Inflammatory macrophage treated with lipopolysaccharide for 4 hours (primary cell): ENCODE data around the gene PDE4D.
A peak's percentile ranks its signal among the peaks of the same experiment; 100 is the strongest.
"Not testable (repeated sequence)": the region's sequence is repeated elsewhere in the genome, so short reads cannot be mapped to it uniquely, and the experiment has no call there.

ENCODE experiments used
- DNase-seq: peaks from one replicate; pipeline ENCODE4 v3.0.0-alpha.2; 2020

Gene PDE4D

DNA sequence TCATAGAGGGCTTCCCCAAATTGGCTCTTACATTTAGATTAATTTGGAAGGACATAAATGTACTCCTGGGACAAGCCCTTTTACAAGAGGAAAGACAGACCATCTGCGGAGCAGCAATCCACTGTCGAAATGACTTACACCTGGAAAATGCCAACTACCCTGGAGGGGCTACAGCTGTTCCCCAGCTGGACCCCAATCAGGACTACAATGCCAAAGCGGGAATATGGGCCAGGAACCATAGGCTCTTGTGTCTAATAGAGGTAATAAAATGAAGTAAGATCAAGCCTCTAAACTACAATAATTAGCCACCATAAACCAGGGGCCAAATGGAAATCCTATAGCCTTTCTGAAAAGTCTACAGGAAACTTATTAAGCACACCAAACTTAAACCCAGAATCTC, 581.3 kb downstream of the PDE4D start:
- no peak for DNase-seq

DNA sequence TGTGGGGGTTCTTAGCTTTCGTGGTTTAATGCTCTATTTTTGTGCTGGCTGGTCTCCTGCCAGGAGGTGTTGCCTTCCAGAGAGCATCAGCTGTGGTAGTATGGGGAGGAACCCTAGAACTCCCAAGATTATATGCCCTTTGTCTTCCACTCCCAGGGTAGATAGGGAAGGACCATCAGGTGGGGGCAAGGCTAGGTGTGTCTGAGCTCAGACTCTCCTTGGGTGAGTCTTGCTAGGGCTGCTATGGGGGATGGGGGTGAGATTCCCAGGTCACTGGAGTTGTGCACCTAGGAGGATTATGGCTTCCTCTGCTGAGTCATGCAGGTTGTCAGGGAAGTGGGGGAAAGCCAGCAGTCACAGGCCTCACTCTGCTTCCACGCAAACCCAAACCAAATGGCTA, 584.8 kb downstream of the PDE4D start:
- DNase-seq: not testable (repeated sequence)

DNA sequence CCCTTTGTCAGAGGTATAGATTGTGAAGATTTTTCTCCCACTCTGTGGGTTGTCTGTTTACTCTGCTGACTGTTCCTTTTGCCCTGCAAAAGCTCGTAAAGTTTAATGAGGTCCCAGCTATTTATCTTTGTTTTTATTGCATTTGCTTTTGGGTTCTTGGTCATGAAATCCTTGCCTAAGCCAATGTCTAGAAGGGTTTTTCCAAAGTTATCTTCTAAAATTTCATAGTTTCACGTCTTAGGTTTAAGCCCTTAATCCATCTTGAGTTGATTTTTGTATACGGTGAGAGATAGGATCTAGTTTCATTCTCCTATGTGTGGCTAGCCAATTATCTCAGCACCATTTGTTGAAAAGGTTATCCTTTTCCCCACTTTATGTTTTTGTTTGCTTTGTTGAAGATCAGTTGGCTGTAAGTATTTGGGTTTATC, 590.2 kb downstream of the PDE4D start:
- DNase-seq: not testable (repeated sequence)

DNA sequence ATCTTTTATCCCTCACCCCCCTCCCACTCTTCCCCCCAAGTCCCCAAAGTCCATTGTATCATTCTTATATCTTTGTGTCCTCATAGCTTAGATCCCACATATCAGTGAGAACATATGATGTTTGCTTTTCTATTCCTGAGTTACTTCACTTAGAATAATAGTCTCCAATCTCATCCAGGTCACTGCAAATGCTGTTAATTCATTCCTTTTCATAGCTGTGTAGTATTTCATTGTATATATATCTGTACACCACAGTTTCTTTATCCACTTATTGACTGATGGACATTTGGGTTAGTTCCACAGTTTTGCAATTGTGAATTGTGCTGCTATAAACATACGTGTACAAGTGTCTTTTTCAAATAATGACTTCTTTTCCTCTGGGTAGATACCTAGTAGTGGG, 591.0 kb downstream of the PDE4D start:
- DNase-seq: not testable (repeated sequence)

DNA sequence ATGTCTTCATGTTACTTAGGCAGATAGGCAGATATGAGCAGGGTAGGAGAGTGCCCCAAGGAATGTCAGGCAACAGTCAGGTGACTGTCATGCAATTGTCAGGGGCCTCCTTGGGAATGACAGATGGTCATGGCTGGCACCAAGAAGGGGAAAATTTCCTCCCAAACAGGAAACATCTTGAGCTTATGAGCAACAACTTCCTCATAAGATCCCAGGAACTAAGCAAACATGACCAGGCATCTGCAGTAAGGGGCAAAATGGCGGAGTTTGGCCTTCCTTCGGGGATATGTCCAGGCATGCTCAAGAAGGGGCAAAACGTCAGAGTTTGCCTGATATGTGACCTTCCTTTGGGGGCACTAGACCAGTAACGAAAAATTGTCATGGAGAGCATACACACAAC, 591.8 kb downstream of the PDE4D start:
- DNase-seq: no peak

DNA sequence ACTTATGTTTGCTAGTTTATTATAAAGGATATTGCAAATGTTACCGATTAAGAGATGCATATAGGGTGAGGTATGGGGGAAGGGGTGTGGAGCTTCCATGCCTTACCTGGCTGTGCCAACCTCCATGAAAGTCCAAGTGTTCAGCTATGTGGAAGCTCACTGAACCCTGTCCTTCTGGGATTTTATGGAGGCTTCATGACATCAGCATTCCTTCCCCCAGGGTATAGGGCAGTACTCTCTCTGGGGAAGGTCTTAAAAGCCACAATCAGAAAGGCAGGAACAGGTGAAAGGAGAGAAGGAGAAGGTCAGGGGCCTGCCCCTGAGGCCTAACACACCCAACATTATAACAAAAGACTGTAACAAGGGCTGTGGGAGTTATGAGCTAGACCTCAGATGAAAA, 592.6 kb downstream of the PDE4D start:
- DNase-seq: no peak

DNA sequence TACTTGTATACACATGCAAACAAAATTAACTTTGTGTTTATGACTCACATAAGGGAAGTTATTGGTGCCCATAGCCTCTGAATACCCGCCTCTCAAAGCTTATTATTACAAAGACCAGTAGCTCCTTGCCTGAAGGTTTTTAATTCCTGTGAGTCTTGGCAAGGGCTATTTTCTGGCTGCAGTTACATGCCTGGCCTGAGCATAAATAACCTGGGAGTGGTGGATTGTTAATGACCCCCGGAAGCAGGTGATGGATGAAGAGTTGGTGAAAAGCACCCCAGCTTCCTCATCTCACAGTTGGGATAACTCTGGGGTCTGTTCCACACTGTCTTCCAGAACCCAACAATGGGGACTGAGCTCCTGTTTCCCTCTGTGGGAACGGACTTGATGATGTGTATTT, 594.5 kb downstream of the PDE4D start:
- no peak for DNase-seq

DNA sequence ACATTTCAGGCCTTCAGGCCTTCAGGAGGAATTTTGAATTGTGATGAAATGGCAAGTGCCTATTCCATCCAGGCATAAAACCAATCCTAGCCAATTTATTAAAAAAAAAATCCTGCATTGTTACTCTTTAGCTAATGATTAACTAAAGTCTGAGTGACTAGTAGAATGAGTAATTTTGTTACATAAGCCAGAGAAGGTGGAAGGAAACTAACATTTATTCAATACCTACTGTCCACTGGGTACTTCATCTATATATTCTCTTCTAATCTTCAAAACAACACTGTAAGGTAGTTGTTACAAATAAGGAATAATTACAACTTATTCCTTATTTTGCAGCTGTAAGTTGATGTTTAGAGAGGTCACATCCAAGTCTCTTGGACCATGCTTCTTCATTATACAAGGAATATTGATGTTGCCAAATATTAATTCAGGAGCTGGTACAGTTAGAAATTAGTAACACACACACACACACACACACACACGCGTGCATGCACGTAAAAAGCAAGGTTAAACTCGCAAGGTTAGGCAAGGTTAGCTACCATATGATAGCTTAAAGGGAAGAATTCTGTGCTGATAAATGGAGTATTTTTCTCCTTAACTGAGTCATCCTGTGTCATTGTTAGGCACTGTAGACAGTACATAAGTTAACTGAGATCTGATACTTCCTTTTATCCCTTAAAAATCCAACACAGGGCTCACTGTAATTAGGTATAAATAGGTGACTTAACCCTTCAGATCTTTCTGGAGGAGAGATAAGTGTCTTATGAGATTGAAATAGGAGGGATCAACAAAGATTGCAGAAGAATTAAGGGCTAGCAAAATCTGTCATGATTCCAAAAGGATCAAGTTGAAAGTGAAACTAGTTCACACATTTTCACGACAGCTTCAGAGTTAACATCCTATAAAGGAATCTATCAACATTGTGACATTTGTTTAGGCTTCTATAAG, 596.9 kb downstream of the PDE4D start:
- DNase-seq: peak; percentile 39

DNA sequence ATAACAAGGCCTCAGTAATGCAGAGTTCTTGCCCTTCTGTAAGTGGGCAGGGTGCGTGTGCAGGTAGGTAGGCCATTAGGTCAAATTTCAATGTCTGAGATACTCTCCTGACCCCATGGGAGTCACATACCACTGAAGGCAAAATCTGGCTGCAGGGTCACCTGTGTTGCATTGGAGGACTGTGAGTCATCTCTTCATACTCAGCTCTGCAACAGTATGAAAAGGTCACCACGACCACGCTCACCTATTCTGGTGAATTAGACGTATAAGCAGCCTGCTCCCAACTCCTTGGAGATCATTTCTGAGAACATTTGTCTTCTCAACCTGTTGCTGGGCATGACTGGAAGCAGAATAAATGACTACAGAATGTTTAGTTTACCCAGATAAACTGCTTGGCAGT, 599.8 kb downstream of the PDE4D start:
- DNase-seq: no peak

DNA sequence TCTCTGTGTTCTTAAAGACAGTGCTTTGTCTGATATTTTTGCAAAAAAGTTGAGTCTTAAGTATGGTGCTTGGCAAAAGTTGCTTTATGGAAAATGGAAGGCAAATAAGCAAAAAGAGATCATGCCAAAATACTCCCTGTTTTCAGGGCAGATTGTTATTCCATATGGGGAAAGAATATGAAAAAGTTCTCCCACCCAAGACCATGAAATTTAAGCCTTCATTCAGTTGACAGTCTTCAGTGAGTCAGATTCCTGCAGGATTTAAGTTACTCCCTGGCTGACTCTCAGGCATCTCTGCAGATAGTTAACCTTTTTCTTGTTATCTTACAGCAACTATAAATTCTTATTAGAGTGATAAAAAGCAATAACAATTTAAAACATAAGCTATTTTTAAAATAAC, 601.6 kb downstream of the PDE4D start:
- no peak for DNase-seq

DNA sequence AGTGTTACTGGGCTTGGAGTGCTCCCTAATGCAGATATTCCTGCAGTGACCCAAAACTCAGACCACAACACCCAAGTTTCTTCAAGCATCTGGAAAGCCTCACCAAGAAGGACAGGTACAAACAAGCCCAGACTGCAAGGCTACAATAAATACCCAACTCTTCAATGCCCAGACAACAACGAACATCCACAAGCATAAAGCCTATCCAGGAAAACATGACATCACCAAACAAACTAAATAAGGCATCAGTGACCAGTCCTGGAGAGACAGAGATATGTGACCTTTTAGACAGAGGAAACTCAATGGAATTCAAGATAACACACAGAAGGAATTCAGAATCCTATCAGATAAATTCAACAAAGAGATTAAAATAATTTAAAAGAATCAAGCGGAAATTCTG, 605.6 kb downstream of the PDE4D start:
- DNase-seq: no peak

DNA sequence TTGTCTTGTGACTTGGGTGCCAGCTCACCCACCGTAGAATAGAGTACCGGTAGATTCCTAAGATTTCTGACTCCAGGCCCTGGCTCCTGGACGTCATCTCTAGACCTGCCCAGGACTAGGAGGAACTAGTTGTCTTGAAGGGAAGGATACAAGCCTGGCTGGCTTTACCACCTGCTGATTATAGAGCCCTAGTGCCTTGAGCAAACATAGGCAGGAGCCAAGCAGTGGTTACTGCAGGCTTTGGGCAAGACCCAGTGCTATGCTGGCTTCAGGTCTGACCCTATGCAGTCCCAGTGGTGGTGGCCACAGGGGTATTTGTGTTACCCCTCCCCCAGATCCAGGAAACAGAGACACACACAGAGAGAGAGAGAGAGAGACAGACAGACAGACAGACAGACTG, 606.2 kb downstream of the PDE4D start:
- no peak for DNase-seq

DNA sequence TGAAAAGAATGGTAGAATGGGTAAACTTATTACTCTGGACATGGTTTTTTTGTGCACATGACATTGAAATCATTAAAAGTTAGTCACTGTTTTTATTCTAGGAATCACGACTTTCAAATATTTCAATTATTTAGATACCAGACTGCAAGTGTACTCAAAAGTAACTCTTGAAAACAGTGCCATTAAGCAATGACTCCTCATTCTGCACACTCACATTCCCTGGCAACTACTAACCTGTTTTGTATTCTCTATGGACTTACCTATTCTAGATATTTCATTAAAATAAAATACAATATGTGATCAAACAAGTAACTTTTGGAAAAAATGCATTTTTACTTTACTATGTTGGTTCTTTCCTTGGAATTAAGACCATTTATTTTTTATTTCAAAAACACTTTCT, 607.0 kb downstream of the PDE4D start:
- no peak for DNase-seq

DNA sequence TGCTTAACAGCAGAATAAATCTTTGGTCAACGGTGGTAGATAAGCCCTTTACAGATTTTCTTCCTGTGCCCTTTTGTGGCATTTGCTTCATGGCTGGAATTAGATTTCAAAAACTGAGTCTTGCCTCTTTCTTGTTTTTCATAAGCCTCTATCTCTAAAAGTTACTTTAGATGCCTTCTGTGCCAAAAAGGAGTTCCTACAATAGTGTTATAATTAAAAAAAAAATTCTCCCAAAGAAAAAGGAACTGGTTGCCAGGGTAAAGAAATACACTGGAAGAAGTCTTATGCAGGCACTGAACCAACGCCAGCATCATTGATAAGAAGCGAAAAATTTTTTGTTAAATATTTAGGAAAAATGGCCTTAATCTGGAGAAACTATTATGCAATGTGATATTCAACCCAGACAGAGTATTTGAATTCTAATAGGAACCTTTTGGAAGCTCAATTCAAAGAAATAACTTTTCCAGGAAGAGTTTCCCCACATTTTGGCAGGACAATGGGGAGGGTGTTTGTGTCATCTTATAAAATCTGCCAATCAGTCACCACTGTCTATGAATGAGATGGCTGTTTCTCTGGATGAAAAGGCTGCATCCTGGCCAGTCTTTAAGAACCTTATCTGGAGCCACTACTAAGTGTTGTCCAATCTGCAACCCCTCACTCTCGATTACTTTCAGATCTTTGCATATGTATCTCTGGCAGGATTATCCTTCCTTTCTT, 608.1 kb downstream of the PDE4D start:
- no peak for DNase-seq

DNA sequence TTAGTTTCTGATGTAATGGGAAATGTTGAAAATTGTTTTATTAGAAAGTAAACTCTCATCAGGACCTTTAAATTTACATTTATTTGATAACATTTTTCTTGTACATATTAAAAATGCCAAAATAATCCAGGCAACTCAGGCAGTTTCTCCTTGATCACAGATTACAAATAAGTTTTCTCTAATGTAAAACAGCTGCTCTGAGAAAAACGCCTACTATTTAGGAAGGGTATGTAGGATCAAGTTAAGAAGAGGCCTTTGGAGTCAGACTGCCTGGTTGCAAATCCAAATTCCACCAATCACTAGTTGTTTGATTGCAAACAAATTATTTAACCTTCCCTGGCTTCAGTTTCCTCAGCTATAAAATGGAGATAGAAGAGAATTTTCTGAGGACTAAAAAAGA, 610.8 kb downstream of the PDE4D start:
- no peak for DNase-seq

DNA sequence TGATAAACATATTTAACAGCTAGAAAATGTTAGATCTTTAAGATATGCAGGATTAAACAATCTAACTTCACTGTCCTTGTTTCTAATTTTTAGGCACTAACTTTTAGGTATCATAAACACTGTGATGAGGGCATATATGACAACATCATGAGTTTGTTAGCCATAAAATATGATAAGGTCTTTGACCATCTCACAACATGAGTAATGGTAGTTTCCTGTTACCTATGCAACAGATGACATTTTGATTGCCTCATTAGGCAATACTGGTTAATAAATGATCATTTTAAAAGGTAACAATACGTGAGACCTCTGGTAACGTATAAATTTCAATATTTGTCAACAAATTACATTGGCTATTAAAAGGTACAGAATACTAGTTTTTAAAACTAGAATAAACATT, 613.5 kb downstream of the PDE4D start:
- no peak for DNase-seq

DNA sequence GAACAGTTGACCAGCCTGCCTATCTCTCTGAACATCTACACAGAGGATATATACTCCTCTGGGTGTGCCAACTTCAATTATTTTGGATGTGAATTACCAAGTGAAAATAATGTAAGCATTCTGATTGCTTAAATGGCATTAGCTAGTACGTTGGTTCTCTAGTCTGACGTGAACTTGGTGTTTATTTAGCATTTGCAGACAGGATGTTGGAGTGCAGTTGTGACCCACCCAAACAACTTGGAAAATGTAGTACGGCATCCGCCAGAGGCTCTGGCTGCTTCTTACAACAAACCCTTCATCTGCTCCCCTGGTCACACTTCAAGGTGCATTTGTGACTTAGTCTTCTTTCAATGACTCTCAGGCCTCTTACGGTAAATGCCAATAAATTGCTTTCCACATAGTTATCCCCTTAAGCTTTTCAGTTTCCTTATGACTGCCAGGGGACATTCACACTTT, 616.6 kb downstream of the PDE4D start:
- no peak for DNase-seq

DNA sequence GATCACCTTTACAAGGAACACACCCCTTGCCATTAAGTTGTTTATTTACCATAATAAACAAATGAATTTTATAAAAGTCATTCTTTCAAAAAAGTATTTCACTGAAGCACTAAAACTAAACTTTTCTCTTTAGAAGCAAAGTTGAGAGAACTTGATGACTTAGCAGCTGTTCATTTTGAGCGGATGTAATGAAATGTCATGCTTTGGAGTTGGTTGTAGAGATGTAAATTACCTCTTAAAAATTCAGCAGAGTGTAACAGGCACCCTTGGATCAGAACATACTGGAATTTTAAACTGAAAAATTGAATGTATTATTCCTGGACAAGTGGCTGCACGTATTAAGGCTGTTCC, 617.2 kb downstream of the PDE4D start:
- DNase-seq: no peak

DNA sequence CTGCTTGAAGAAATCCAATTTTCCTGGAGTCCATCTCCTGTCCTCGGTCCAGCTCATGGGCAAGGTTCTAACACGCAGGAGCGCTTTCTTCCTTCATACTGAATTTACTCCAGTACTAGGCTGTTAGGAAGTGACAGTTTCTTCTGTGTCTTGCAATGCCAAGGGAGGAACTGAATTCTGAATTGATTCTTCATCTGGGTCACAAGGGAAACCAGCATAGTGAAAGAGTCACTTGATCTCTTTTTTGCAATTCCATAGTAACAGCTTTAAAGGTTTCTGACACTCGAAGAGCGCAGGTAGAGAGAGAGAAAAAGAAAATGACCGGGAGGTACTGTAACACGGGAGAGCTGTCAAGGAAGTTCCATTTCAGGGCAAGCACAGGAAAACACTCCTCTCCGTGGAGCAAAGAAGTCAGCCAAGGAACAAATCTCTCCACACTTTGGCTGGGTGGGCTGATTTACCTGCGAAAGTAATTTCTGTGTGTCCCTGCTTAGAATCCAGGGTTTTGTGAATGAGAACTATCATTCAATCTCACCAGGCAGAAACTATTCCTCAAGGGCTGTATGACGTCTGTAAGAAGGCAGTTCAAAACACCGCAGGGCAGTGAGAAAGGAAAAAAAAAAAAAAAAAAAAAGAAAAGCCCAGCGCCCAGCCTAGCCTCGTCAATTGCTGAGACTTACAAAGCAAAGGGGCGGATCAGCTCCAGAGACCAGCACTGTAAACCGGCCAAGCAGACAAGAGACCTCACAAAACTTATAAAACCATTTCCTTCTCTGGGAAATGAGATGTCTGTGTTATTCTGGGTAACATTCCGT, 617.8 kb downstream of the PDE4D start:
- peak; percentile 53 for DNase-seq

DNA sequence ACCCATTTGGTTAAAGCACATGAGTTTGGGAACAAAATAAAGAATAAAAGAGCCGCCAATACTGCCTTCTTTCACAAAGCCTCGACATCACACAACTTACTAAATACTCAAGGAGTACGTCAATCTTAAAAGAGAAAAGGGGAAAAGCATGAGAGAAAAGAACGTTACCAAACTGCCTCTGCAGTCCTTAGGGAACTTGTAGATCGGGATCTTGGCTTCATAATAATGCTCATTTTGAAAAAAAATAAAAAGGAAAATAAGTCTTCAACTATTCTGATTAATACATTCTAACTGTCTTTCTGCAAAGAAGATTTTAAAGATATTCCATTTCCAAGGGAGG, 618.4 kb downstream of the PDE4D start:
- DNase-seq: peak; percentile 37

DNA sequence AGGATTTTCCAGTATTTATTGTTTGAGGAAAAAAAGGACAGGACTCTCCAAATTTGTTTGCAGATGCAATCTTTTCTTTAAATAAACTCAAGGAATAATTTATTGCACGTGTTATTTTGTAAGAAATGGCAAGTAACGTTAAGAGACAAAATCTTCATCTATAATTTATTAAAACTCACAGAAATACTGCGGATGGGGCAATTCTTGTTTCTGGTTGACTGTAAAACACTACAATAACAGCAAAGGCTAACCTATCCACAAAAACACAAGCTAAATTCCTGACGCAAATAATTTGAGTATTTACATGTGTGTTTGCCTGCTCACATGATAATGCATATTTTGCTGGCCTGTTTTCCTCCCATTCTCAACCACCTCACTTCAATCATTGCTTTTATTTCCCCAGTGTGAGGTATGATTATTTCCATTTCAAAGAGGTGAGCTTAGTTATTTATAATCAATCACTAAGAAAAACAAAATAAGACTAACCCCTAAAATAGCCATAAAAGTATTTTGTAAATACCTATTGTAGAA, 619.4 kb downstream of the PDE4D start:
- DNase-seq: no peak

DNA sequence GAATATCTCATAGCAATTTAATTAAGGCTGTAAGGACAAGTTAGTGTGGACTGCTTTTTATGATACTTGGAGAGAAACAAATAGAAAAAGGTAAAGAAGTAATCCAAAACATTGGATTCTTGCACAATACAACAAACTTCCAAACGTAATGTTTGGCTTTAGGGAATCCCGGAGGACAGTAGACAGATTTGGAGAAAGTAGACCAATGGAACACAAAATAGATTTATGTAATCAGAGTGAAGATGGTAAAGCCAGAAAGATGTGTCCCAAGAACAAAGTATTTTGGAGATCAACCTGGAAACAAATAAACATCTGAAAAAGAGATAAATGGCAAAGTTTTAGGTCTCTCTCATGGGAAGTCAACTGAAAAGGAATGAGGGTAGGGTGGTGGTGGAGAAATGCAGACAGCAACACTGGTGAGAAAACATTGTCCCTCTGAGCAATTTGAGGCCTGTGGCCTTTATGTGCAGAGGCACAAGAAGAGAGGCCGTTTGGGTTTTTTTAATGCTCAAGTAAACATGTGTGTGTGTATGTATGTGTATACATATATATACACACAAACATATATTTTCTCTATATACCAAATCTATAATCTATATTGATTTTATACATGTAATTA, 620.6 kb downstream of the PDE4D start:
- DNase-seq: no peak
